ENCODE results near the gene MSS51.

GRCh38 chr10:73459683-73460314 is 26.4 kb upstream of the MSS51 start:
- TF ChIP-seq EZH2phosphoT487 (IDR thresholded peaks at IDR 0.05; ENCODE audit: borderline replicate concordance) (no peak), CTCF (conservative IDR thresholded peaks at IDR 0.05; ENCODE audit: low read length) (no peak)

Measured in Loucy (cell line).